Activated CD8-positive, alpha-beta T cell treated with anti-CD3 and anti-CD28 coated beads, Interleukin-2, amount 10 ng/mL, durations not matched to agents 7 days and 5 days (primary cell): Measurements from ENCODE around the gene TNFAIP8. TPM values are rescaled to one million over a fixed set of nuclear protein-coding genes. Genes with fewer than 3 reads are reported as not detected.
"Not testable (repeated sequence)": the region's sequence is repeated elsewhere in the genome, so short reads cannot be mapped to it uniquely, and the experiment has no call there.

Source experiments
- ATAC-seq: fragments of 150-1000 bp; cut with Tn5 transposase; one replicate; pipeline ENCODE4 v1.10.0; 2021; ENCODE audit warnings: moderate library complexity
- CTCF ChIA-PET: fragments of 350-600 bp; sonication (Branson Sonifier 250); formaldehyde crosslinking; loops from one replicate; lab custom pipeline; 2021; ENCODE audit warnings: antibody characterized with exemption; lab: Charles Lee
- POLR2A ChIA-PET: fragments of 350-600 bp; sonication (Branson Sonifier 250); formaldehyde crosslinking; loops from one replicate; lab custom pipeline; 2021; ENCODE audit warnings: antibody characterized with exemption; lab: Charles Lee
- DNase-seq: peaks from one replicate; pipeline ENCODE4 v3.0.0-alpha.2; 2020
- H3K27ac Mint-ChIP-seq: one replicate; pipeline ENCODE4 v1.8.0; 2021; ENCODE audit warnings: mild to moderate bottlenecking, mixed read lengths
- H3K27me3 Mint-ChIP-seq: one replicate; pipeline ENCODE4 v1.8.0; 2021; ENCODE audit warnings: low read depth, mixed read lengths
- H3K36me3 Mint-ChIP-seq: one replicate; pipeline ENCODE4 v1.8.0; 2021; ENCODE audit warnings: low read depth, mixed read lengths
- H3K4me1 Mint-ChIP-seq: one replicate; pipeline ENCODE4 v1.8.0; 2021; ENCODE audit warnings: low read depth, mixed read lengths
- H3K4me3 Mint-ChIP-seq: one replicate; pipeline ENCODE4 v1.8.0; 2021; ENCODE audit warnings: mild to moderate bottlenecking, mixed read lengths
- H3K9me3 Mint-ChIP-seq: one replicate; pipeline ENCODE4 v1.8.0; 2022; ENCODE audit warnings: mixed read lengths; ENCODE audit not compliant: insufficient read depth
- total RNA-seq, 2 experiments: library from RNA; stranded (reverse); gene quantifications; one replicate each; pipeline ENCODE4 v1.2.3, GENCODE V29; 2021

The TNFAIP8 gene
- total RNA-seq, 2 experiments from 2014 or later: 123 to 127 TPM

DNA sequence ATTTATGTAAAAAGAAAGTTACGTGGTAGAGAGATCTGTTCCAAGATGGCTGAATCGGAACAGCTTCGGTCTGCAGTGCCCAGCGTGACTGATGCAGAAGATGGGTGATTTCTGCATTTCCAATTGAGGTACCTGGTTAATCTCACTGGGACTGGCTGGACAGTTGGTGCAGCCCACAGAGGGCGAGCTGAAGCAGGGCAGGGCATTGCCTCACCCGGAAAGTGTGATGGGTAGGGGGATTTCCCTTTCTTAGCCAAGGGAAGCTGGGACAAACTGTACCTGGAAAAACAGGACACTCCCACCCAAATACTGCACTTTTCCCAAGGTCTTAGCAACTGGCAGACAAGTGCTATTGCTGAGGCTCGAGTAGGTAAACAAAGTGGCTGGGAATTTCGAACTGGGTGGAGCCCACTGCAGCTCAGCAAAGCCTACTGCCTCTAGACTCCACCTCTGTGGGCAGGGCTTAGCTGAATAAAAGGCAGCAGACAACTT lies 83.4 kb downstream of the TNFAIP8 start:
- ChIA-PET POLR2A (no interaction called here), CTCF (interaction anchor here (3.6 kb wide), 1 partner anchor 450 kb away, joined by 14 read pairs; the partner anchor contains the start of gene DTWD2)
- peak overlapping the region; percentile 61 for H3K4me3 Mint-ChIP-seq
- no peak overlapping the region for H3K27ac Mint-ChIP-seq
- no peaks in the 10 kb centered on the region for H3K36me3 Mint-ChIP-seq
- peaks cover 25% of the 10 kb centered on the region for H3K4me1 Mint-ChIP-seq
- H3K9me3 Mint-ChIP-seq: no peaks in the 10 kb centered on the region
- peaks cover 33% of the 10 kb centered on the region for H3K27me3 Mint-ChIP-seq
- DNase-seq (no peak), ATAC-seq (no peak)

DNA sequence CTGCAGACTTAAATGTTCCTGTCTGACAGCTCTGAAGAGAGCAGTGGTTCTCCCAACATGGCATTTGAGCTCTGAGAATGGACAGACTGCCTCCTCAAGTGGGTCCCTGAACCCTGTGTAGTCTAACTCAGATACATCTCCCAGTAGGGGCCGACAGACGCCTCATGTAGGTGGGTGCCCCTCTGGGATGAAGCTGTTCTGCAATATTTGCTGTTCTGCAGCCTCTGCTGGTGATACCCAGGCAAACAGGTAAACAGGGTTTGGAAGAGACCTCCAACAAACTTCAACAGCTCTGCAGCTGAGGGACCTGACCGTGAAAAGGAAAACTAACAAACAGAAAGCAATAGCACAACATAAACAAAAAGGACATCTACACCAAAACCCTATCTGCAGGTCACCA lies 83.8 kb downstream of the TNFAIP8 start:
- H3K4me1 Mint-ChIP-seq: peaks cover 21% of the 10 kb centered on the region
- H3K4me3 Mint-ChIP-seq: peak overlapping the region; percentile 61
- peaks cover 36% of the 10 kb centered on the region for H3K27me3 Mint-ChIP-seq
- H3K27ac Mint-ChIP-seq, H3K36me3 Mint-ChIP-seq, ATAC-seq, POLR2A ChIA-PET, DNase-seq, H3K9me3 Mint-ChIP-seq: not testable (repeated sequence)
- CTCF ChIA-PET: interaction anchor here (3.6 kb wide), 1 partner anchor 451 kb away, joined by 14 read pairs; the partner anchor contains the start of gene DTWD2

DNA sequence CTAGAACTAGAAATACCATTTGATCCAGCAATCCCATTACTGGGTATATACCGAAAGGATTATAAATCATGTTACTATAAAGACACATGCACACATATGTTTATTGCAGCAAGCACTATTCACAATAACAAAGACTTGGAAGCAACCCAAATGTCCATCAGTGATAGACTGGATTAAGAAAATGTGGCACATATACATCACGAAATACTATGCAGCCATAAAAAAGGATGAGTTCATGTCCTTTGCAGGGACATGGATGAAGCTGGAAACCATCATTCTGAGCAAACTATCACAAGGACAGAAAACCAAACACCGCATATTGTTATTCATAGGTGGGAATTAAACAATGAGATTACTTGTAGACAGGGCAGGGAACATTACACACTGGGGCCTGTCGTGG lies 88.8 kb downstream of the TNFAIP8 start:
- CTCF ChIA-PET, H3K9me3 Mint-ChIP-seq, ATAC-seq: not testable (repeated sequence)

DNA sequence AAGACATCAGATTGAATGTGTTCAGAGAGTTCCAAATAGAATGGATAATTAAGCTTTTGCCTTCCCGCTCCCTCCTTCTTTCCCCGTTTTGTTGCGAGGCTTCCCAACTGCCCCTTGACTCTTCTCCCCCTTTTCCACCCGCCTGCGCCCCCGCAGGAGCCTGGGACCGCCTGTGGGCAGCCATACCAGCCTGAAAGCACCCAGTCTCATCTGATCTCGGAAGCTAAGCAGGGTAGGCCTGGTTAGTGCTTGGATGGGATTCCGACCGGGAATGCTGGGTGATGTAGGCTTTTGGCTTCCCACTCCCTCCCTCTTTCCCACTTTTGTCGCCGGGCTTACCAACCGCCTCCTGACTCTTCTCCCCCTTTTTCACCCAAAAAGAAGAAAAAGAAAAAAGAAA lies 89.7 kb downstream of the TNFAIP8 start:
- ChIA-PET POLR2A (no interaction called here), CTCF (no interaction called here)
- ATAC-seq (no peak), DNase-seq (no peak)
- H3K9me3 Mint-ChIP-seq: no peaks in the 10 kb centered on the region
- no peaks in the 10 kb centered on the region for H3K36me3 Mint-ChIP-seq
- H3K27me3 Mint-ChIP-seq: peaks cover 35% of the 10 kb centered on the region
- H3K4me3 Mint-ChIP-seq: no peak overlapping the region
- H3K4me1 Mint-ChIP-seq: no peaks in the 10 kb centered on the region
- no peak overlapping the region for H3K27ac Mint-ChIP-seq

More for the DNA sequence above, 88.8 kb downstream of the TNFAIP8 start:
- H3K4me3 Mint-ChIP-seq, DNase-seq, H3K4me1 Mint-ChIP-seq, H3K27ac Mint-ChIP-seq, POLR2A ChIA-PET, H3K36me3 Mint-ChIP-seq: not testable (repeated sequence)
- peaks cover 38% of the 10 kb centered on the region for H3K27me3 Mint-ChIP-seq

Other genes with a start within 250 kb of the TNFAIP8 start
- 10 to 100 TPM; 68.9 to 78.9 TPM for gene HSD17B4, start 96.5 kb downstream of the TNFAIP8 start, total RNA-seq